GM21447 (cell line): ENCODE measurements around the gene TMEM59.
"Not testable (repeated sequence)": the region's sequence is repeated elsewhere in the genome, so short reads cannot be mapped to it uniquely, and the experiment has no call there.

ENCODE experiments used
- ATAC-seq: cut with Tn5 transposase; IDR thresholded peaks from one replicate; pipeline ENCODE4 v1.9.1; 2021; ENCODE audit not compliant: unreplicated experiment

TMEM59 gene

DNA sequence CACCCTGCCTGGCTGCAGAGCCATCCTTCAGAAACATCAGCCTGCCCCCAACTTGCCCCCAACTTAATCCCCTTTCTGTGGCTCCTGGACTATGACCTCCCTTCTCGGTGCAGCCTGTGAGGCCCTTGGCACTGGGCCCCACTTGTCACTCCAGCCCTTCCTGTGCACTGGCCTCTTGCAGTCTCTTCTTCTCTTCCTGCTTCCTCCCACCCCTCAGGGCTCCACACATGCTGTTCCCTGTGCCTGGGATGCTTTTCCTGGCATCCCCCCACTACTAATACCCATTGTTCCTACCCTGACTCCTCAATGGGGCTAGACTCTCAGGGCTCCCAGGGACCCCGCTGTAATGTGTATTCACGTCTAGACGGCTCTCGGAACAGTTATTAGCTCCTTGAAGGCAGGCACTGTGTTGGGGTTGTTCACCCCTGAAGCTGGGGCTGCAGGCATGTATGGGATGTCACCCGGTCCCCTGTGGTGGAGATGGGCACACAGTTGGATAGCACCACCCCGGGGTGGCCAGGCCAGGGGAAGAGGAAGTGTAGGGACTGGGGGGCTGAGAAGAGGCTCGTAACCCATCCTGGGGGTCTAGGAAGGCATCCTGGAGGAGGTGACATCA is 39.5 kb downstream of the TMEM59 start:
- ATAC-seq: no peak

DNA sequence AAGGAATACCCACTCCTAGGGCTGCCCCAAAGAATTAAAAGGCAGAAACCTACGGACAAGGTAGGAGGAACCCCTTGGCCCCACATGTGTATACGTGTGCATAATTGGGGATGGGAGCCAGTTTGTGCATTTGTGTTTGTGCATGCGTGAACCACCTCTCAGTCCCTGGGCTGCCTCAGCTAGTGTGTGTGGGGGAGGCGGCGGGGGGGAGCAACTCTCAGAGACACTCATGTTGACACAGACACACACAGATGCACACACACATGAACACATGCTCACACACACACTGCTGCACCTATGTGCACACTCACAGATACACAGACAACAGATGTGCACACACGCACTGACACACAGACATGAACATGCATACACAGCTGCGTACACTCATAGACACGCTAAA is 40.1 kb downstream of the TMEM59 start:
- ATAC-seq: no peak

DNA sequence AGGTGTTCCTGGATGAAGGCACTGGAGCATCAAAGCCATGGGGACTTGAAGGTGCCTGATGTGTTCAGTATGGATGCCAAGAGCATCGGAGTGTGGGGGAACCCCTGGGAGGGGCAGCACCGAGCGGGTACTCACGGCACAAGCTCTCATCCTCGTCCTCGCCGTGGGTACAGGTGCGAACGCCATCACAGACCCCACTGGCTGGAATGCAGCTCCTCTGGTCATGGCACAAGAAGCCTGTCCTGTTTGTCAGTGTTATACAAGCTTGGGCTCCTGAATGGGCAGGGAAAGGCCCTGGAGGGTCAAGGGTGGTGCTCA is 41.0 kb downstream of the TMEM59 start:
- ATAC-seq: no peak

DNA sequence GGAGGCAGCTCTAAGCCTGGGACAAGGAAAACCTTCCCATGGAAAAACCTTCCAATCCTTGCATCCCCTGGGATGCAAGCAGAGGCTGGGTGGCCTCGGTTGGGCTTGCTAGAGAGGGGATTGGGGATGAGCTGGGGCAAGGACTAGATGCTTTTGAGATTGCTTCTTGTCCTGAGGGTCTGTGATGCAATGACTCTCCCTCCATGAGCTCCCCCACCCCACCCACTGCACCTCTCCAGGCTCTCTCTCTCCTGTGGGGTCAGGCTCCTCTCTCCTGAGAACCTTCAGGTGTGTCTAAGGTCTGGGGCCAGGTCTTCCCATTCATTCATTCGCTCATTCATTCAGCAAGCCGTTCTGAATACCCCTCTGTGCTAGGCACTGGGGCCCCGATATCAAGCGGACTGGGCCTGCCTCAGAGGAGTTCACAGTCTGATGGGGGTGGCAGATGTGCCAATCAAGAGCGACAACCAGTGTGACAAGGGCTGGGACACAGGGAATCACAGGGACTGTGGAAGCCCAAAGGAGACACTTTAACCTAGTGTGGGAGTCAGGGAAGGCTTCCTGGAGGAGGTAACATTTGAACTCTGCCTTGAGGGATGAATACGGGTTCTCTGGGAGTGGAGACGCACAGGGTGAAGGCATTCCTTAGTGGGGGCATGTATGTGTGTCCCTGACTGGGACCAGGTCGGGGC is 41.5 kb downstream of the TMEM59 start:
- no peak for ATAC-seq

DNA sequence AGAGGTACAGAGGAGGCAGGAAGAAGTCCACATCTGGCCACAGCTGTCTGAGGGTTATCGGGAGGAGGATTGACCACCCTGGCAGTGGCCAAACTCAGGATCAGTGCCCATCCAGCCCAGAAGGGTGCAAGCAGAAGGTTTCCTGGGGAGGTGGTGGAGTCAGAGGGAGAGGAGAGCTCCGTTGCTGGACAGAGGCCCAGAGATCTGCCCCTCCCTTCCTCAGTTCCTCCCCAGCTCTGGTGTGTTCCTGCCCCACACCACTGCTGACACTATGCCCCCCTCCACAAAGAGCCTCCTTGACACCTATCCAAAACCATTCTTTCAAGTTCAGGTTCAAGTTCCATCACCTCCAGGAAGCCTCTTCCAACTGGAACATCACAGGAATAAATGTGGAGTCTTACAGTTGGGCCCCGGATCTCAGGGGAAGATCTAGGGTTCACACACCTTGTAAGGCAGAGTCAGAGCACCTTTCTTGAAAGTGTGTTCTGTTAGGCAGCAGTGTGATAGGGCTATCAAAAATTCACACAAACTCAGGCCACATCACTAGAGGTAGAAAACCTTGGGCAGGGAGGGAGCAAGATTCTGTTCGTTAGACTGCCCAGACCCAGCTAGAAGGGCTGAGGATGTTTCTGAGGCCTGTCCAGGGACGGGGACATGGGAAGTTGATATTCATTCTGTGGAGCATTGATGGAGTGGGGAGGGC is 42.4 kb downstream of the TMEM59 start:
- ATAC-seq: no peak

DNA sequence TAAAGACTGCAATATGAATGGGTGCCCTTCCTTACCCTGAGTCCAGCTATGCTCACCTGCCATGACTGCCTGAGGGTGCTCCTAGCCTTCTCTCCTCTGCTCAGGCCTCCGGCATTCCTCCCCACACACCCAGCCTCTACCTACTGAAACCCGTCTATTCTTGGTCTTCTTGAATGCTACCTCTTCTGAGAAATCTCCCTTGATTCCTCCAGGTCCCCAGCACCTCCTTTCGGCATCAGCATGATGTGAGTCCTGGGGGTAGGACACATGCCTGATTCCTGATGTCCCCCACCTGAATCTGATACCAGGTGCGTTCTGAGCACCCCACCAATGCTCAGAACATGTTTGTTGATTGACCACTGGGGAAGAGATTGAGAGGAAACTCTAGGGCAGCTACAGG is 43.6 kb downstream of the TMEM59 start:
- no peak for ATAC-seq

DNA sequence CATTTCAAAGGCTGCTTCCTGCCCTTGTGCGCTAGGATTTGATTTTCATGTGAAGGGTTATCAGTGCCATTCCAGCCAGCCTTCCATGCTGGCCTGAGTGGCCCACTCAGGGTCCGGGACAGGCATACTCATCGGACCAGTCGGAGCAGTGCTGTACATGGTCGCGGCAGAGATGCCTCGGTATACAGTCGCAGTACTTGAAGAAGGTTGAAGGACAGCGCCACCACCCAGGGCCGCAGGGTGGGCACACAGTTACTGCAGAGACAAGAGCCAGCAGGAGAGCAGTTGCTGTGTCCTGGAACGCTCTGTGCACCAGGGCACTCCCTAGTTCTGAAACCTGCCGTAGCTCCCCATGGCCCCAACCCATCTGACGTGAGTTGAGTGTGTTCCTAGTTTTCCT is 44.1 kb downstream of the TMEM59 start:
- ATAC-seq: no peak

DNA sequence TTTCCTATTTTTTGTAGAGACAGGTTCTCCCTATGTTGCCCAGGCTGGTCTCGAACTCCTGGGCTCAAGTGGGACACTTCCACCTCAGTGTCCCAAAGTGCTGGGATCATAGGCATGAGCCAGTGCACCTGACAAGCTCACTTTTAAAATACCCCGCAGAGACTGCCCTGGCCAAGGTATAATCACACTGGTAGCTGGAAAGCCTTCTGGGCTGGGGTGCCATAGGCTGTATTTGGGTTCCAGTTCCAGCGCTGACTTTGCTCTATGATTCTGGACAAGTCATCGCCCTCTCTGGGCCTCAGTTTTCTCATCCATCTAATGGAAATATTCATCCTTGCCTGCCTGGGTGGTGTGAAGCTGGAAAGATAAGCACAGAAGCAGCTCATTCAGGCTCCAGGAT is 45.4 kb downstream of the TMEM59 start:
- ATAC-seq: no peak

DNA sequence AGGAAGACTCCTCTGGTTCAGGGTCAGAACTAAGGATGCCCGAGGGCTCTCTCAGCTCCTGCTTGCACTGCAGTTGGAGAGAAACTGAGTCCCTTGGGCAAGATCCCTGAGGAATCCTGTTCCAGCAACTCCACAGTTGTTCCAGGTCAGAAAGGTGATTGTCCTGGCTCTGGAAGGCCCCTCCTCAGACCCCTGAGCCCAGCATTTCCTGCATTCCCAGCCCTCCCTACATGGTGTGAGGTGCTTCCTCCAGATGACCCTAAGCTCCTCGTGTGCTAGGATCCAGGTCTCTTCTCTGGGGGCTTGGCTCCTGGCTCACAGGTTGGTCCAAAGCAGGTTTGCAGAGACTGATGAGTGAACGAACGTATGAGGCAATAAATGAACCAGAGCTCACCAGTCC is 46.5 kb downstream of the TMEM59 start:
- no peak for ATAC-seq

DNA sequence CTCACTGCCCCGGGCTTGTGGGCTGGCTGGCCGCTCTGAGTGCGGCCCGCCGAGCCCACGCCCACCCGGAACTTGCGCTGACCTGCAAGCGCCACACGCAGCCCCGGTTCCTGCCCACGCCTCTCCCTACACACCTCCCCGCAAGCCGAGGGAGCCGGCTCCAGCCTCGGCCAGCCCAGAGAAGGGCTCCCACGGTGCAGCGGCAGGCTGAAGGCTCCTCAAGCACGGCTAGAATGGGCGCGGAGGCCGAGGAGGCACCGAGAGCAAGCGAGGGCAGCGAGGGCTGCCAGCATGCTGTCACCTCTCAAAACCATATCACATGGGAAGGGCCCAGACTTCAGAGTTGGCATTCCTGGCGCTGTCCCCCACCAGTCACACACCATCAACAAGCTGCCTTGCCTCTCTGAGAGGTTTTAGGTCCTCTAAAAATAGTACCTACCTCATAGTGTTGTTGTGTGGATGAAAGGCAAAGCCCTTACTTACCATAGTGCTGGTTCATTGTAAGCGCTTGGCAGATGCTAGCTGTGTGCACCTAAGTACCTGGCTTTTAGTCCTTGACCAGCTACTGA is 48.4 kb downstream of the TMEM59 start:
- ATAC-seq: no peak

DNA sequence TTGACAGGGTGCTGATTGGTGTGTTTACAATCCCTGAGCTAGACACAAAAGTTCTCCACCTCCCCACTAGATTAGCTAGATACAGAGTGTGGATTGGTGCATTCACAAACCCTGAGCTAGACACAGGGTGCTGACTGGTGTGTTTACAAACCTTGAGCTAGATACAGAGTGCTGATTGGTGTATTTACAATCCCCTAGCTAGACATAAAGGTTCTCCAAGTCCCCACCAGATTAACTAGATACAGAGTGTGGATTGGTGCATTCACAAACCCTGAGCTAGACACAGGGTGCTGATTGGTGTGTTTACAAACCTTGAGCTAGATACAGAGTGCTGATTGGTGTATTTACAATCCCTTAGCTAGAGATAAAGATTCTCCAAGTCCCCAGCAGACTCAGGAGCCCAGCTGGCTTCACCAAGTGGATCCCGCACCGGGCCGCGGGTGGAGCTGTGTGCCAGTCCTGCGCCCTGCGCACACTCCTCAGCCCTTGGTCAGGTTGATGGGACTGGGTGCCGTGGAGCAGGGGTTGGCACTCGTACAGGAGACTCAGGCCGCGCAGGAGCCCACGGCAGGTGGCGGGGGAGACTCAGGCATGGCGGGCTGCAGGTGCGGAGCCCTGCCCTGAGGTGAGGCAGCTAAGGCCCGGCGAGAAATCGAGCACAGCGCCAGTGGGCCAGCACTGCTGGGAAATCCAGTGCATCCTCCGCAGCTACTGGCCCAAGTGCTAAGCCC is 49.1 kb downstream of the TMEM59 start:
- not testable (repeated sequence) for ATAC-seq

DNA sequence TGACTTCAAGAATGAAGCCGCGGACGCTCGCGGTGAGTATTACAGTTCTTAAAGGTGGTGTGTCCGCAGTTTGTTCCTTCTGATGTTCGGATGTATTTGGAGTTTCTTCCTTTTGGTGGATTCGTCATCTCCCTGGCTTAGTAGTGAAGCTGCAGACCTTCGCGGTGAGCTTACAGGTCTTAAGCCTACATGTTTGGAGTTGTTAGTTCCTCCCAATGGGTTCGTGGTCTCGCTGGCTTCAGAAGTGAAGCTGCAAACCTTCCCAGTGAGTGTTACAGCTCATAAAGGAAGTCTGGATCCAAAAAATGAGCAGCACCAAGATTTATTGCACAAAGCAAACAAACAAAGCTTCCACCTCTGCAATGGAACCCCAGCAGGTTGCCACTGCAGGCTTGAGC is 49.8 kb downstream of the TMEM59 start:
- ATAC-seq: no peak

DNA sequence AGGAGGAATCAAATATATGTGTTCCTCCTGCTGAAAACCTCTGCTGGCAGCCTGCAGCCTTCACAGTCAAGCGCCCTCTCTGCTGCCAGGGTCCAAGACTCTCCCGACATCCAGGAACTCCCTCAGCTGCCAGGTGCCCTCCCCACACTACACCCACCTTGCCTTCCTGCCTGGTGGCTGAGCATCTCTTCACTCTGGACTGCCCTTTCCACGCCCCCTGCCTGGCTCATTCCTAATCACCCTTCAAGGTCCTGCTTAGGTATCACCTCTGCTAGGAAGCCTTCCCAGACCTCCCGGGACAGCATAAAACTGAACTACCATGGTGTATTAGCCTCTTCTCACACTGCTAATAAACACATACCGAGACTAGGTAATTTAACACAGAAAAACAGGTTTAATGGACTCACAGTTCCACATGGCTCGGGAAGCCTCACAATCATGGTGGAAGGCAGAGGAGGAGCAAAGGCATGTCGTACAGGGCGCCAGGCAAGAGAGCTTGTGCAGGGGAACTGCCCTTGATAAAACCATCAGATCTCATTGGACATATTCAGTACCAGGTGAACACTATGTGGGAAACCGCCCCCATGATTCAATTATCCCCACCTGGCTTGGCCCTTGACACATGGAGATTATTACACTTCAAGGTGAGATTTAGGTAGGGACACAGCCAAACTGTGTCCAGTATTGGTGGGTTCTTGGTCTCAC is 50.3 kb downstream of the TMEM59 start:
- ATAC-seq: no peak

DNA sequence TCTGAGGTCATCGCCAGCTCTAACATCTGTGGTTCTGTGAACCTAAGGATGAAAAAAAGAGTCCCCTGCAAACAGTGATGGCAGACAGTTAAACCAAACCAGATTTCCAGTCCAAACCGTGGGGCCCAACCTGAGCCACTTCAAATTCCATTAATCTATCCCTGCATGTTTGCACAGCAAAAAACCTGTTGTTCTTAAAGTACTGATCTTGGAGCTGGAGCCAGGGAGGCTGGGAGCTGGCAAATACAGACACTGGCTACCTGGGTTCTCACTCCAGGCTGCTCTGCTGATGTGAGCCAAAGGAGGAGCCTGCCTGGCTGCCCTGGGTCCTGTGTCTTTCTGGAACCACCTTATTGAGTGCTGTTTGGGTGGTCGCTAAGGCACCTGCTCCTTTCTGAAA is 51.4 kb downstream of the TMEM59 start:
- no peak for ATAC-seq

DNA sequence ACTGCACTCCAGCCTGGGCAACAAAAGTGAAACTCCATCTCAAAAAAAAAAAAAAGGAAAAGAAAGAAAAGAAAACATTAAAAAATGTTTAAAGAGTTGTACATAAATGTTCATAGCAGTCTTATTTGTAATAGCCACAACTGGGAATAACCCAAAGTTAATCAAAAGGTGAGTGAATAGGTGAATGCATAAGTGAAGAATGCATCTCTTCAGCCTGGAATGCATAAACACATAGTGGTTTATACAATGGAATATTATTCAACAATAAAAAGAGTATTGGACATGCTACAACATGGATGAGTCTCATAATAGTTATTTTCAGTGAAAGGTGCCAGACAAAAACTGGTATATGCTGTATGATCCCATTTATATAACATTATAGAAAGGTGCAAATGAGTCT is 53.1 kb downstream of the TMEM59 start:
- no peak for ATAC-seq

DNA sequence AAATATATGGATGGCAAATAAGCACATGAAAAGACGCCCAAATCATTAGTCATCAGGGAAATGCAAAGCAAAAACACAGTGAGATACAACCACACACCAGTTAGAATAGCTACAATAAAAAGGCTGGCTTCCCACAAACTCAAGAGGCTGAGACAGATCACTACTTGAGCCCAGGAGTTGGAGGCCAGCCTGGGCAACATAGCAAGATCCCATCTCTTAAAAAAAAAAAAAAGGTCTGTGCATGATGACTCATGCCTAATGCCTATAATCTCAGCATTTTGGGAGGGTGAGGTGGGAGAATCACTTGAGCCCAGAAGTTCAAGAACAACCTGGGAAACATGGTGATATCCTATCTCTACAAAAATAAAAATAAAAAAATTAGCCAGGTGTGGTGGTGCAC is 54.8 kb downstream of the TMEM59 start:
- no peak for ATAC-seq

DNA sequence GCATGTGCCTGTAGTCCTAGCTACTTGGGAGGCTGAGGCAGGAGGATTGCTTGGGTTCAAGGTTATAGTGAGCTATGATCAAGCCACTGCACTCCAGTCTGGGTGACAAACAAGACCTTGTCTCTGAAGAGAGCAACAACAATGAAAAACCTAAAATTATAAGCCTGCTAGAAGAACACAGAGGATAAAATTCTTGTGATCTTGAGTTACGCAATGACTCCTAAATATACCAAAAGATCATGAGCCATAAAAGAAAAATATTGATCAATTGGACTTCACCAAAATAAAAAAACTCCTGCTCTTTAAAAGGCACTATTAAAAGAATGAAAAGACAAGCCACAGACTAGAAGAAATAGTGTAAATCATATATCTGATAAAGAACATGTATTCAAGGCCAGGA is 57.3 kb downstream of the TMEM59 start:
- no peak for ATAC-seq

DNA sequence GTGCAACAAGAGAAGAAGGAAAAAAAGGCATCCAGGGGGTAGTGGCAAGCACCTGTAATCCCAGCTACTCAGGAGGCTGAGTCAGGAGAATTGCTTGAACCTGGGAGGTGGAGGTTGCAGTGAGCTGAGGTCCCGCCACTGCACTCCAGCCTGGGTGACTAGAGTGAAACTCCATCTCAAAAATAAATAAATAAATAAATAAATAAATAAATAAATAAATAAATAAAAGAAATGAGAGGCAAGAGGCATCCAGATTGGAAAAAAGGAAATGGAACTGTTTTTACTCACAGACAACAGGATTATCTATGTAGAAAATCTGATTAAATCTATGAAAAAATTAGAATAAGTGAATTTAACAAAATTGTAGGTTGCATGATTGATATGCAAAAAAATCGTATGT is 58.5 kb downstream of the TMEM59 start:
- not testable (repeated sequence) for ATAC-seq

DNA sequence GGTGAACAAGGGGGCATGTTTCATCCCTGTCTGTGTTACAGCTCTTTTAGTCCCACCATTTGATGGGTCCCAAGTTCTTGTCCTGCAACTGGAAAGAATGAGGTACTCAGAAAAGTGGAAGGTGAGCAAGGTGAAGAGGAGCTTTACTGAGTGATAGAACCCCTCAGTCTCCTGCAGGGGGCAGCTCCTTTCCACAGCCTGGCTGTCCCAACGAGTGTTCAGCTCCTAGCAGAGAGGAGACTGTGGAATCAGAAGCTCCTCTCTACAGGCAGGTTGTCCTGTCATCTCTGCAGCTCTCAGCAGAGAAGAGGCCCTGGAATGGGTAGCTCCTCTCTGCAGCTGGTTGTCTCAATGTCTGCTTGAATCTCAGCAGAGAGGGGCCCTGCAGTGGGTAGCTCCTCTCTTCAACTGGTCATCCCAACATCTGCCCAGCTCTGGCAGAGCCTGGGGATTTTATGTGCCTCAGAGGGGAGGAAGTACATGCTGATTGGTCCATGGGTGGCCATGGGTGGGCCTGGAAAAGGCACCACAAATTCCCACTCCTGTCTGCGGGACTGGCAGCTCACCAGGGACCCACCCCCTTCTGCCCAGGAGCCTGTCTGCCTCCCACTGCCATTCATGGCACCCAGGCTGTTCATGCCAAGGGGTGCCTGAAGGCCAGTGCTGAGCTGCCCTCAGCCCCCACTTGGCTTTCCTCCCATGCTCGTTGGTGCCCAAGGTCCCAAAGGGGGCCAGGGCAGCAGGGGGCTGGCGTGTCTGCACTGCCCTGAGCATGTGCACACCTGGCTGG is 60.7 kb downstream of the TMEM59 start:
- no peak for ATAC-seq

DNA sequence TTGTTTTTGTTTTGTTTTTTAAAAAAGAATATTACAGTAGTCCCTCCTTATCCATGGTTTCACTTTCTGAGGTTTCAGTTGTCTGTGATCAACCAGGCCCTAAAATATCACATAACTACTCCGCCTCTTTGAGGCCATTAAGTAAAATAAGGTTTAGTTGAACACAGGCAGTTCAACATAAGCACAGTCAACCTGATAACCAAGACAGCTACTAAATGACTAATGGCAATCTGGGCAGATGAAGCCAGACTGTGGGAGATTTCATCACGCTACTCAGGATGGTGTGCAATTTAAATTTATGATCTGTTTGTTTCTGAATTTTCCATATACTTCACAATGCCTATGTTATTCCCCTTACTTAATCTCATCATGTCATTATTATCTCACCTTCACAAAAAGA is 65.1 kb downstream of the TMEM59 start:
- ATAC-seq: no peak
